ENCODE data around the gene RASSF7.

The RASSF7 gene

GRCh38 chr11:534396-535209 is 26.2 kb upstream of the RASSF7 start:
- H3K4me3 ChIP-seq (ENCODE audit: low read depth in 1 of 2, low read length in 2 of 2): peak overlapping the region; percentile 62 to 88
- peaks cover 0 to 27% of the 10 kb centered on the region in 2 donors for H3K36me3 ChIP-seq (ENCODE audit: control insufficient read depth in 1 of 2, insufficient read depth in 2 of 2, low read length in 2 of 2)
- peaks cover 0 to 30% of the 10 kb centered on the region in 2 donors for H3K4me1 ChIP-seq (ENCODE audit: control insufficient read depth in 1 of 2, insufficient read depth in 2 of 2, low read length in 2 of 2)
- H3K9me3 ChIP-seq (ENCODE audit: control insufficient read depth in 1 of 2, low read length in 2 of 2): no peaks in the 10 kb centered on the region
- H3K27ac ChIP-seq (ENCODE audit: low read length): no peak overlapping the region
- H3K27me3 ChIP-seq (ENCODE audit: low read depth, low read length): no peaks in the 10 kb centered on the region

DNA sequence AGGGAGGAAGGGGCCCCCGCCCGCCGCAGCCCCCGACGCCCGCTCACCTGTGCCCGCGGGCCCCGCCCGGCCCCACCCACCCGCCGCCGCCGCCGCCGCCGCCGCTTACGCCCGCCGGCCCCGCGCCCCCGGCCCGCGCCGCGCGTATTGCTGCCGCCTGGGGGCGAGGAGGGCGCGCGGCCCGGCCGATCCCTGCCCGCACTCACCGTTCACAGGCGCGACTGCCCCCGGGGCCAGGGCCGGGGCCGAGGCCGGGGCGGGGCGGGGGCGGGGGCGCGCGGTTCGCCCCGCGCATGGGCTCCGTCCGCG is 25.6 kb upstream of the RASSF7 start:
- H3K4me3 ChIP-seq (ENCODE audit: low read depth in 1 of 2, low read length in 2 of 2): peak overlapping the region in 1 of 2 donors; percentile 88
- H3K27ac ChIP-seq (ENCODE audit: low read length): no peak overlapping the region
- H3K36me3 ChIP-seq (ENCODE audit: control insufficient read depth in 1 of 2, insufficient read depth in 2 of 2, low read length in 2 of 2): peaks cover 0 to 27% of the 10 kb centered on the region in 2 donors
- H3K27me3 ChIP-seq (ENCODE audit: low read depth, low read length): no peaks in the 10 kb centered on the region
- no peaks in the 10 kb centered on the region for H3K9me3 ChIP-seq (ENCODE audit: control insufficient read depth in 1 of 2, low read length in 2 of 2)
- peaks cover 0 to 30% of the 10 kb centered on the region in 2 donors for H3K4me1 ChIP-seq (ENCODE audit: control insufficient read depth in 1 of 2, insufficient read depth in 2 of 2, low read length in 2 of 2)

DNA sequence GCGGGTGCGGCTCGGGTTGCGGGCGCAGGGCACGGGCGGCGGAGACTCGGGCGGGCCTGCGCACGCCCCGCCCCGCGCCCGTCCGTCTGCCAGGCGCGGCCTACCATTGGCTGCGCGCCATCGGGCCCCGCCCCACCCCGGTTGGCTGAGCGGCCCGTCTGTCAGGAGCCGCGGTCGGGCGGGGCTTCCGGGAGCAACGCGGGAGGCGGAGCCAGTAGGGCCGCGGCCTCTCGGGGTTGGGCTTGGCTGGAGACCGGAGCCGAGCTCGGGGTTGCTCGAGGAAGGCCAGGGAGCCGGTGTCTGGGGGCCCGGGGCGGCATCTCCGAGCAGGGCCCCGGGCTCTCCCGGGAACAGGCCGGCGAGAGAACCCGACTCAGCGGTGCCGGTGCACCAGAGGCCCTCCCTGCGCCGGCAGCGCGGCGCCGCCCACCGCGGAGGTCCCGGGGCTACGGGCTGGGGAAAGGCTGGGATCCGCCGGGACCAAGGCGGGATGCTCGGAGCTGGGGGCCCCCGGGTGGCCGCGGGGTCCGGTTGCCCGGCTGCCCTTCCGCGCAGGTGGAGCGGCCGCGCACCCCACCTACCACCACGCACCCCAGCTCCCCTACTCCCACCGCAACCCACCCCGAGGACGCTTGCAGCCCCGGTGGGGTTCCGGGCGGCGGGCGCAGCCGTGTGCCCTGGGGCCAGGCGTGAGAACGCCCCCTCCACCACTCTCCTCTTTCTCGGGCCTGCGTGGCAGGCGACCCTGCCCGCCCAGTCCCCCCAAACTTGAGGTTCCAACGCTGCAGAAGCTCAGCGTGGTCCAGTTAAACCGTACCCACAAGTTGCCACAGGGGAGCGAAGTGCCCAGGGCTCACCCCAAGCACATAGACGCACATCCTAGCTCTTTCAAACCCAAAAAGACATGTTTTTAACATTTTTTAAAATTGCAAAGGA is 25.0 kb upstream of the RASSF7 start, which contains the start of gene HRAS:
Gene HRAS, minus strand, starts transcription at position 58 of the 936 bp plus-strand sequence.
- H3K4me1 ChIP-seq (ENCODE audit: control insufficient read depth in 1 of 2, insufficient read depth in 2 of 2, low read length in 2 of 2): peaks cover 0 to 30% of the 10 kb centered on the region in 2 donors
- H3K27me3 ChIP-seq (ENCODE audit: low read depth, low read length): no peaks in the 10 kb centered on the region
- no peaks in the 10 kb centered on the region for H3K9me3 ChIP-seq (ENCODE audit: control insufficient read depth in 1 of 2, low read length in 2 of 2)

GRCh38 chr11:536841-537621 is 23.7 kb upstream of the RASSF7 start, which contains the start of gene LRRC56:
LRRC56 (plus strand) TSS chr11:537527; CDS start chr11:540685, 3,158 bp downstream.
- H3K9me3 ChIP-seq (ENCODE audit: control insufficient read depth in 1 of 2, low read length in 2 of 2): no peaks in the 10 kb centered on the region
- peaks cover 0 to 30% of the 10 kb centered on the region in 2 donors for H3K4me1 ChIP-seq (ENCODE audit: control insufficient read depth in 1 of 2, insufficient read depth in 2 of 2, low read length in 2 of 2)
- no peaks in the 10 kb centered on the region for H3K27me3 ChIP-seq (ENCODE audit: low read depth, low read length)
- peak within 1 kb of the TSS in 1 of 2 donors; percentile 48 for H3K4me3 ChIP-seq (ENCODE audit: low read depth in 1 of 2, low read length in 2 of 2)
- H3K27ac ChIP-seq (ENCODE audit: low read length): no peak within 1 kb of the TSS
- H3K36me3 ChIP-seq (ENCODE audit: control insufficient read depth in 1 of 2, insufficient read depth in 2 of 2, low read length in 2 of 2): peaks cover 0 to 15% of the 10 kb centered on the region in 2 donors

More for the DNA sequence above, 25.0 kb upstream of the RASSF7 start, which contains the start of gene HRAS:
- Histone ChIP-seq H3K36me3 (ENCODE audit: control insufficient read depth in 1 of 2, insufficient read depth in 2 of 2, low read length in 2 of 2) (peaks cover 0 to 27% of the 10 kb centered on the region in 2 donors), H3K27ac (ENCODE audit: low read length) (no peak within 1 kb of the TSS), H3K4me3 (ENCODE audit: low read depth in 1 of 2, low read length in 2 of 2) (peak within 1 kb of the TSS; percentile 62 to 88)

GRCh38 chr11:537622-538430 is 22.9 kb upstream of the RASSF7 start:
- Histone ChIP-seq H3K27ac (ENCODE audit: low read length) (no peak overlapping the region), H3K4me3 (ENCODE audit: low read depth in 1 of 2, low read length in 2 of 2) (peak overlapping the region in 1 of 2 donors; percentile 48)

DNA sequence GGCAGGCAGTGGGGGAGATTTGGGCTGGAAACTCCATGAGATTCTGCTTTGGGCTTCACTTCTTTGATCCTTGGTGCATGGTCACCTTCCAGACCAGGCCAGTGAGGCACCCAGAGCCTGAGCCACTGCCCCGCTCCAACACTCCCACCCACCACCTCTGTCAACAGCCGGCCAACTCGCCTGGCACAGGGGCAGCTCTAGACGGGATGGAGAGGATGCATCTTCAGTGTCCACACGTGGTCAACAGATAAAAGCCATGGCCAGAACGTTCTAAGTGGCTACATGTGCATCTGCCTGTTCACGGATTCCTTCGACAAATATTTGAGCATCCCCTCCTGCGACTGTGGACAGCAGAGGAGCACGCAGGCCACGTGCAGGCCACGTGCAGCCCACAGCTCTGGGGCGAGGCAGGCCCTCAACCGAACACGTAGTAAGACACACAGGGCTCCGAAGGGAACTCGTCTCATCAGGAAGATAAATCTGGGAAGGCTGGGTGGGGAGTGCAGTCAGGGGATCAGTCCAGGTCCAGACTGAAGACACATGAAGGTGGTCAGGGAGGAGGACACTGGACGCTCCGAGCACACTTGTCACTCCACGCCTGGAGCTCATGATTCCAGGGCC is 22.2 kb upstream of the RASSF7 start:
- peaks cover 0 to under 1% of the 10 kb centered on the region in 2 donors for H3K36me3 ChIP-seq (ENCODE audit: control insufficient read depth in 1 of 2, insufficient read depth in 2 of 2, low read length in 2 of 2)
- H3K27me3 ChIP-seq (ENCODE audit: low read depth, low read length): no peaks in the 10 kb centered on the region
- no peak overlapping the region for H3K27ac ChIP-seq (ENCODE audit: low read length)
- H3K9me3 ChIP-seq (ENCODE audit: control insufficient read depth in 1 of 2, low read length in 2 of 2): no peaks in the 10 kb centered on the region
- H3K4me1 ChIP-seq (ENCODE audit: control insufficient read depth in 1 of 2, insufficient read depth in 2 of 2, low read length in 2 of 2): peaks cover 0 to 30% of the 10 kb centered on the region in 2 donors
- no peak overlapping the region for H3K4me3 ChIP-seq (ENCODE audit: low read depth in 1 of 2, low read length in 2 of 2)

More at GRCh38 chr11:537622-538430, 22.9 kb upstream of the RASSF7 start:
- H3K9me3 ChIP-seq (ENCODE audit: control insufficient read depth in 1 of 2, low read length in 2 of 2): no peaks in the 10 kb centered on the region
- peaks cover 0 to 7% of the 10 kb centered on the region in 2 donors for H3K36me3 ChIP-seq (ENCODE audit: control insufficient read depth in 1 of 2, insufficient read depth in 2 of 2, low read length in 2 of 2)
- H3K4me1 ChIP-seq (ENCODE audit: control insufficient read depth in 1 of 2, insufficient read depth in 2 of 2, low read length in 2 of 2): peaks cover 0 to 30% of the 10 kb centered on the region in 2 donors
- H3K27me3 ChIP-seq (ENCODE audit: low read depth, low read length): no peaks in the 10 kb centered on the region

GRCh38 chr11:539971-540481 is 20.7 kb upstream of the RASSF7 start:
- Histone ChIP-seq H3K27ac (ENCODE audit: low read length) (no peak overlapping the region), H3K9me3 (ENCODE audit: control insufficient read depth in 1 of 2, low read length in 2 of 2) (no peaks in the 10 kb centered on the region), H3K27me3 (ENCODE audit: low read depth, low read length) (no peaks in the 10 kb centered on the region), H3K4me3 (ENCODE audit: low read depth in 1 of 2, low read length in 2 of 2) (no peak overlapping the region), H3K4me1 (ENCODE audit: control insufficient read depth in 1 of 2, insufficient read depth in 2 of 2, low read length in 2 of 2) (peaks cover 0 to 17% of the 10 kb centered on the region in 2 donors), H3K36me3 (ENCODE audit: control insufficient read depth in 1 of 2, insufficient read depth in 2 of 2, low read length in 2 of 2) (no peaks in the 10 kb centered on the region)

- H3K4me1 ChIP-seq (ENCODE audit: control insufficient read depth in 1 of 2, insufficient read depth in 2 of 2, low read length in 2 of 2): peaks cover 0 to 17% of the 10 kb centered on the region in 2 donors
- no peak overlapping the region for H3K27ac ChIP-seq (ENCODE audit: low read length)
- H3K27me3 ChIP-seq (ENCODE audit: low read depth, low read length): no peaks in the 10 kb centered on the region
- H3K4me3 ChIP-seq (ENCODE audit: low read depth in 1 of 2, low read length in 2 of 2): no peak overlapping the region
- no peaks in the 10 kb centered on the region for H3K9me3 ChIP-seq (ENCODE audit: control insufficient read depth in 1 of 2, low read length in 2 of 2)
- H3K36me3 ChIP-seq (ENCODE audit: control insufficient read depth in 1 of 2, insufficient read depth in 2 of 2, low read length in 2 of 2): no peaks in the 10 kb centered on the region
Measured at GRCh38 chr11:540583-541432, 20.0 kb upstream of the RASSF7 start.

DNA sequence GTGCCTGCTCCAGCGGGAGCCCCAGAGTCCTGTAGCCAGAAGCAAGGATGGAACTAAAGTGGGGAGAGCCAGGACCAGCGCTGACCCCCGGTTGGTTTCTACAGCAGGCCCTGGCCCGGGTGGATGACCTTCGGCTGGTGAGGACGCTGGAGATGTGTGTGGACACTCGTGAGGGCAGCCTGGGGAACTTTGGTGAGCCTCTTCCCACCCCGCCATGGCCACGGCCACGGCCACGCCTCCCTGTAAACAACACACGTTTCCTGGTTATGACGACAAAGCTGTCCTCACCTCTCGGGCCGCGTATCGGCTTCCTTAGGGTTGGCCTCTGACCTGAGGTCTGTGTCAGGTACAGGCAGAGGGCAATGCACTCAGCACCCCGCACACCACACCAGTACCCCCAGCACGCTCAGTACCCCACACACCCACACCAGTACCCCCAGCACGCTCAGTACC is 19.3 kb upstream of the RASSF7 start:
- H3K27me3 ChIP-seq (ENCODE audit: low read depth, low read length): no peaks in the 10 kb centered on the region
- no peak overlapping the region for H3K27ac ChIP-seq (ENCODE audit: low read length)

More for the DNA sequence above, 19.3 kb upstream of the RASSF7 start:
- H3K4me3 ChIP-seq (ENCODE audit: low read depth in 1 of 2, low read length in 2 of 2): no peak overlapping the region
- peaks cover 0 to 13% of the 10 kb centered on the region in 2 donors for H3K4me1 ChIP-seq (ENCODE audit: control insufficient read depth in 1 of 2, insufficient read depth in 2 of 2, low read length in 2 of 2)
- no peaks in the 10 kb centered on the region for H3K9me3 ChIP-seq (ENCODE audit: control insufficient read depth in 1 of 2, low read length in 2 of 2)
- no peaks in the 10 kb centered on the region for H3K36me3 ChIP-seq (ENCODE audit: control insufficient read depth in 1 of 2, insufficient read depth in 2 of 2, low read length in 2 of 2)

Data from muscle layer of duodenum (tissue), 2 donors.